ENCODE measurements around the gene ERFE. TPM values are rescaled to one million over a fixed set of nuclear protein-coding genes. Genes with fewer than 3 reads are reported as not detected.

ERFE gene
- total RNA-seq, 1 experiment from 2014 or later, result 9.7 TPM

- no peak for TF ChIP-seq CTCF (conservative IDR thresholded peaks at IDR 0.05)
- no peak for TF ChIP-seq EZH2 (IDR thresholded peaks at IDR 0.05; ENCODE audit: low read depth)
- CTCF ChIA-PET, result no interaction called here
- BruUV-seq (replicated peaks), result no TSS peak
Measured at GRCh38 chr2:238180554-238180953, 21.8 kb downstream of the ERFE start.

GRCh38 chr2:238182362-238182761, 23.6 kb downstream of the ERFE start:
- peak in 1 of 2 experiments; percentile 3 for DNase-seq
- no TSS peak for BruUV-seq (replicated peaks)
- no peak overlapping the region for H3K4me2 ChIP-seq
- H3K27ac ChIP-seq, result no peak overlapping the region
- POLR2A ChIA-PET (ENCODE audit: unreplicated experiment), result no interaction called here
- H3K4me1 ChIP-seq (replicated peaks; ENCODE audit: insufficient read depth), result no peaks in the 10 kb centered on the region
- H3K9me2 ChIP-seq (ENCODE audit: insufficient read depth), result no peaks in the 10 kb centered on the region
- H3K27me3 ChIP-seq (ENCODE audit: insufficient read depth, low read depth), result no peaks in the 10 kb centered on the region
- intact Hi-C loops (cut with micrococcal nuclease; ENCODE audit: unreplicated experiment), result loop anchor here (10.0 kb wide), 1 partner anchor 118 kb away; the partner anchor contains the start of gene SCLY
- no peaks in the 10 kb centered on the region for H3K9me3 ChIP-seq (ENCODE audit: insufficient read depth, low read depth)
- TF ChIP-seq EZH2 (IDR thresholded peaks at IDR 0.05; ENCODE audit: low read depth) (no peak), CTCF (conservative IDR thresholded peaks at IDR 0.05) (no peak)
- H3K4me3 ChIP-seq, result no peak overlapping the region
- H3K79me2 ChIP-seq (ENCODE audit: low read depth), result no peaks in the 10 kb centered on the region
- peaks cover 9% of the 10 kb centered on the region; the same call in 1 of the 2 replicates for H3F3A ChIP-seq (ENCODE audit: insufficient read depth, low read depth)
- no peak overlapping the region for H2AFZ ChIP-seq
- peaks cover 44% of the 10 kb centered on the region for H3K36me3 ChIP-seq (ENCODE audit: low read depth)
- H4K20me1 ChIP-seq (ENCODE audit: insufficient read depth), result 0 out of 2 replicates have a peak, but pooled peaks cover 6% of the 10 kb centered on the region
- CTCF ChIA-PET, result no interaction called here

More at GRCh38 chr2:238180554-238180953, 21.8 kb downstream of the ERFE start:
- Histone ChIP-seq H3K4me1 (replicated peaks; ENCODE audit: insufficient read depth) (no peaks in the 10 kb centered on the region), H3K9me3 (ENCODE audit: insufficient read depth, low read depth) (no peaks in the 10 kb centered on the region), H3K9me2 (ENCODE audit: insufficient read depth) (no peaks in the 10 kb centered on the region), H3K36me3 (ENCODE audit: low read depth) (peaks cover 51% of the 10 kb centered on the region), H3F3A (ENCODE audit: insufficient read depth, low read depth) (peaks cover 5% of the 10 kb centered on the region; the same call in 1 of the 2 replicates), H3K79me2 (ENCODE audit: low read depth) (no peaks in the 10 kb centered on the region), H3K4me3 (no peak overlapping the region), H3K27ac (no peak overlapping the region), H3K4me2 (no peak overlapping the region), H4K20me1 (ENCODE audit: insufficient read depth) (no peaks in the 10 kb centered on the region), H3K27me3 (ENCODE audit: insufficient read depth, low read depth) (no peaks in the 10 kb centered on the region), H2AFZ (no peak overlapping the region)
- POLR2A ChIA-PET (ENCODE audit: unreplicated experiment), result no interaction called here
- peak in 1 of 2 experiments; percentile 31 for DNase-seq
- intact Hi-C loops (cut with micrococcal nuclease; ENCODE audit: unreplicated experiment), result loop anchor here (10.0 kb wide), 1 partner anchor 116 kb away; the partner anchor contains the start of gene SCLY

GRCh38 chr2:238183821-238184220, 25.1 kb downstream of the ERFE start:
- POLR2A ChIA-PET (ENCODE audit: unreplicated experiment), result interaction anchor here (0.6 kb wide), 1 partner anchor 40 kb away, joined by 4 read pairs; no protein-coding TSS in a partner anchor
- no TSS peak for BruUV-seq (replicated peaks)
- H3K9me2 ChIP-seq (ENCODE audit: insufficient read depth), result no peaks in the 10 kb centered on the region
- H3K27ac ChIP-seq, result no peak overlapping the region
- CTCF ChIA-PET, result no interaction called here
- H3K4me1 ChIP-seq (replicated peaks; ENCODE audit: insufficient read depth), result no peaks in the 10 kb centered on the region
- DNase-seq, result no peak
- H3K36me3 ChIP-seq (ENCODE audit: low read depth), result peaks cover 39% of the 10 kb centered on the region
- H4K20me1 ChIP-seq (ENCODE audit: insufficient read depth), result peaks cover 9% of the 10 kb centered on the region; the same call in 1 of the 2 replicates
- TF ChIP-seq EZH2 (IDR thresholded peaks at IDR 0.05; ENCODE audit: low read depth) (no peak), CTCF (conservative IDR thresholded peaks at IDR 0.05) (no peak)
- H3K9me3 ChIP-seq (ENCODE audit: insufficient read depth, low read depth), result no peaks in the 10 kb centered on the region
- no peak overlapping the region for H3K4me2 ChIP-seq
- H3K79me2 ChIP-seq (ENCODE audit: low read depth), result no peaks in the 10 kb centered on the region
- intact Hi-C loops (cut with micrococcal nuclease; ENCODE audit: unreplicated experiment), result loop anchor here (10.0 kb wide), 1 partner anchor 119 kb away; the partner anchor contains the start of gene SCLY
- H3K27me3 ChIP-seq (ENCODE audit: insufficient read depth, low read depth), result no peaks in the 10 kb centered on the region
- H3F3A ChIP-seq (ENCODE audit: insufficient read depth, low read depth), result peaks cover 4% of the 10 kb centered on the region; the same call in 1 of the 2 replicates
- H3K4me3 ChIP-seq, result no peak overlapping the region
- no peak overlapping the region for H2AFZ ChIP-seq
